HG03045 (cell line): Measurements from ENCODE around the gene LDB3.

Source experiments
- ATAC-seq: cut with Tn5 transposase; IDR thresholded peaks from one replicate; pipeline ENCODE4 v1.9.1; 2021; ENCODE audit warnings: mild to moderate bottlenecking, moderate library complexity; ENCODE audit not compliant: unreplicated experiment

Gene LDB3

DNA sequence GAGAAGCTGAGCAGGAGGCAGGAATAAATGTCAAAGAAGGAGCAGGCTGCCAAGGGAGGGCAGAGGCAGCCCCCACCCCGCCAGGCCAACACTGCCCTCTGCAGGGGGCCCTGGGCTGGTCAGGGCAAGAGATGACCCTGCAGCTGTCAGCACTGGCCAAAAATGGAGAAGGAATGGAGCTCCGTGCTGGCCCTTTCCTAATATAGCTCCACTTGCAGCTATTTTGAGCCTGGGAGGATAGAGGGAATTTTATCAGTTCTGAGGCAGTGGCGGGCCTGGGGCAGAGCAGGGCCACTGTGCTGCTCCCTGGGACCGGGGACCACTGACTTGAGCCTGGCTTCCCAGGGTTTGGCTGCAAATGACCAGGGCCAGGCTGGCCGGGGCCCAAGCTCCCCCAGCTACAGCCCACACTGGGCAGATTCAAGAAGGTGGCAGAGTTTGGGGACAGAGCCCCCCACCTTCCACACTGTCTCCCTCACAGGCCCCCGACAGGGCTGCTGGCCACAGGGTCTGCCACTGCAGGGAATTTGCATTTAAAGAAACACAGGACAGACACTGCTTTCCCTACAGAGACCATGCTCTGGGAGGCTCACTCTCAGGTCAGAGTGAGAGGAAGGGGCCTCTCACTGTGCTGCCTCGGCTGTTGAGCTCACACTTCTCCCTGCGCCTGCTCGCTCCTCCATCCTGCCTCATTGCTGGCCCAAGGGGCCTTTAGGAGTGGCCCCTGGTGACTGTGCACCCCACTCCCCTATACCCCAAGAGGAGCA, 16.2 kb downstream of the LDB3 start:
- no peak for ATAC-seq

DNA sequence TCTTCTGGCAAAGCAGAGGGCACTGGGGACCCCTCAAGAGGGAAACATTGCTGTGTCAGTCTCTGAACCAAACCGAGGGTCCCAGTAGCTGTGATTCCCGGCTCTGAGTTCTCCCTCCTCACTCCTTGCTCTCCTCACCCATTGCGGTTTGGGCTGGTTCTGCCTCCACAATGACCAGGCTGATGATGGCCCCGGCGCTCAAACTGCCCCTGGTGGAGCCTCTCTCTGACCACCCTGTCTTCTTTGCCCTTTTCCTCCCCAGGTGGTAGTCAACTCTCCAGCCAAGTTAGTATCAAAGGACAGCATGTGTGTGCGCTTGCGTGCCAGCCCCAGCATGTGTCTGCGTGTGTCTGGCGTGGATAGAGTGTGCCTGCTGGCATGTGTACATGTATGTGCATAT, 17.1 kb downstream of the LDB3 start:
- no peak for ATAC-seq

DNA sequence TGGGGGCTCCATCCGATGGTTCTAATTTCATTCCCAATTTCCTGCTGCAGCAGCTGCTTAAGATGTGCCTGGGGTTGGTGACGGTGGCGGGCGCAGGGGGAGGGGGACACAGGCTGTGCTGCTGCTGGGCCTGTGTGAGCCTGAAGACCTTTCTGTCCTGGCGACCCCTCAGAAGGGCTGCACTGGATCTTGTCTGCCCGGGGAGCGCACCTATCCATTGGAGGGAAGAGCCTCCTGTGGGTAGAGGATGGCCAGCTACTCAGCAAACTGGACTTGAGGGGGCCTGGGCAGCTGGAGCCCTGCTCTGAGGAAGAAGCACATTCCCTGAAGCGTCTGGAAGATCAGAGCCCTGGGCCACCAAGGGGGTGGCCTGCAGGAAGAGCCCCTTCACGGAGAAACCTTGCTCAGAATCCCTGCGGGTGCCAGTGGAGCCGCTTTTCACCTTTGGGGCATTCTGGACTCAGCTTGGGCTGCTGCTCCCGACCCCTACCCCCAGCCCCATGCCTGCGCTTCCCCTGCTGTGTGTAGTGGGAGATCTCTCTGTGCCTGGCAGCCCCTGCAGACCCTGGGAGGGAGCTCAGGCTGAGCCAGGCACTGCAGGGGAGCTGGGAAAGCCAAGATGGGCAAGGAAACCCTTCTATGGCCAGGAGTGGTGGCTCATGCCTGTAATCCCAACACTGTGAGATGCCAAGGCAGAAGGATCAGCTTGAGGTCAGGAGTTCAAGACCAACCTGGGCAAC, 17.8 kb downstream of the LDB3 start:
- ATAC-seq: no peak

DNA sequence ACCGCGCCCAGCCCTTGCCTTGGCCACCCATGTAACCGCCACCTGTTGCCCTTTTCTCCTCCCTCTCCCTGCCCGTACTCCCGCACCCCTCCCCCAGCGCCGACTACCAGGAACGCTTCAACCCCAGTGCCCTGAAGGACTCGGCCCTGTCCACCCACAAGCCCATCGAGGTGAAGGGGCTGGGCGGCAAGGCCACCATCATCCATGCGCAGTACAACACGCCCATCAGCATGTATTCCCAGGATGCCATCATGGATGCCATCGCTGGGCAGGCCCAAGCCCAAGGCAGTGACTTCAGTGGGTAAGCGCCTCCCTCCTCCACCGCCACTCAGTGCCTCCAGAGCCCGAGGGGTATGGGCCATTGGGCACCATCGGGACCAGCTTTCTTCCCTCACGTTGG, 18.7 kb downstream of the LDB3 start:
- ATAC-seq: no peak

DNA sequence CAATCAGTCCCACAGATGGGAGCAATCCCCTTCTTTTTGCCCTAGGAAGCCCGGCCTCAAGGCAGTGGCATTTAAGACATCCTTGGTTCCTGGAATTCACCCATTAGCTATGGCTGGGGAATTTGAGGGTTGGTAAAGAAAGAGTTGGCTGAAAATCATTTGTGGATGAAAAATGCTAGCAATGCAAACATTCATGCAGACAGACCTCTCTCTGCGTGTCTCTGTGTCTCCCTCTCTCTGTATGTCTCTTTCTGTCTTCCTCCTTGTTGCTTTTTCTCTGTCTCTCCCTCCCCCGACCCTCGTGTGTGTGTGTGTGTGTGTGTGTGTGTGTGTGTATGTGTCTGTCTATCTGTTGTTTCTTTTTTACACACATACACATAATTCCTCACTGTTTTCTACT, 19.4 kb downstream of the LDB3 start:
- no peak for ATAC-seq

DNA sequence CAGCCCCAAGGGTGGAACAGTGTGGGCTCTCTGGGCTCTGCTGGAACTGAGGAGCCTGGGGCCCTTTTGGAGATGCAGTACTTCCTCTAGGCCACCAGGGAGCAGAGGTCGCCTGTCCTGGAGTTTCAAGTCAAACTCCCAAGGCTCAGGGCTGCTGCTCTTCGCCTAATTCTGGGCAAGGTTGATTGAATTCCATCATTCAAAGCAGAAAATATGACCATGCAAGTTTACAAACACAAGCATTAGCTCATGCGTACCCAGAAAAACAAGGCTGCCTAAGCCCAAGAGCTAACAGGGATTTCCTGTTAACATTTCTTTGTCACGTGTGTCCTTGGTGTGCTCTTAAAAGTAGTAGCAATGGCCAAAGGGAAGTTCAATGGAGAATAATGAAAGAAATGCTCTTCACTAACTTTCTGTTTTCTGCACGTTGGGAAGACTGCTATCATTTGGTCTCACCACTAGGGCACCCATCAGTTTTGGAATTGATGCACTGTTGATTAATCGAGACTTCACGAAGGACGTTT, 20.1 kb downstream of the LDB3 start:
- ATAC-seq: peak; percentile 61

DNA sequence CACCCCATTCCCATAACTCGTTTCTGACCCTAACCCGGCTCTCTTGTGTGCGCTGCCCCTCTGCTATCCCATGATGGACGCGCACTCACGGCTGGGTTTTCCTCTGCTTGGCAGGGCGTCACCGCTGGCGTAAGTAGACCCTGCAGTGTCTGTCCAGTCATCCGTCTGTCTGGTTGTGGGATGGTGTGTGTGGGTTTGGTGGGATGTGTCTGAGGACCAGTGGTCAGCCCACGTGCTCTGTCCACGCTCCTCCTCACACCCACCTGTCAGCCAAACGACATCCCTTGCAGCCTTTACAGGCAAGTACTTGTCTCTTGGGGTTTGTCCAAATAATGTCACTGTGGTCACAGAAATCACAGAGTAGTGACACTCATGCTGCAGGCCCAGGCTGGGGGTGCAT, 20.8 kb downstream of the LDB3 start:
- ATAC-seq: no peak

DNA sequence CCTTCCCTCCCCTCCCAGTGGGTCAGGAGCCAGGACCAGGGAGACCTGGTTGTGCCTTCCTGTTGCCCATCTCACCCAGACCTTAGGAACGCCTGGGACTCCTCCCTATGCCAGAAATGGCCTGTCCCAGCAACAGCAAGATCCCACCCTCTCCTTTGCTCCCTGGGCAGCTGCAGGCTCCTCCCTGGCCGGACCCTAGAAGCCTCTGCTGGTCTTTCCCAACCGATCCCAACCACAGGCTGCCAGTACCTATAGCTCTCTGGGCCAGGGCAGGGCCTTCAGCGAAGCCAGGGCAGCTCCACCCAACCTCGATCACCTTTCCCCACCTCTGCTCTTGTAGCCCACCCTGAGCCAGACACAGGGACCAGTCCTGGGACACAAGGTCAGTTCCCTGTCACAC, 21.9 kb downstream of the LDB3 start:
- no peak for ATAC-seq

DNA sequence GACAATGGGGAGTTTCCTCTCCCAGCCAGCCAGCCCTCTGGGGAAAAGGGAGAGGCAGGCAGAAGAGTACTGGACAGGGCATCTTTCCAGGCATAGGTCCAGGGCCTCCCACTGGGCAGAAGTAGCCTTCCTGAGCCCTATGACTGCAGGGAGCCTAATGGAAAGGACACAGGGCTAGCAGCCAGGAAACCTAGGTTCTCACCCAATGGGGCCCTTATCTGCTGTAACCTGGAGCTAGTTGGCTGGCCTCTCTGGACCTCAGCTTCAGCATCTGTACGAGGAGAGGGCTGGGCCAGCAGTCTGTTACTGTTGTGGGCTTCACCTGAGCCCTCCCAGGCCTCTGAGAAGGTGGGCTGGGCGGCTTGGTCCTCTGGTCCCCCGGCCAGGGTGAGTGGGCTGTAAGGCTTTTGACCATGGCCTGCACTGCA, 22.4 kb downstream of the LDB3 start:
- ATAC-seq: no peak

DNA sequence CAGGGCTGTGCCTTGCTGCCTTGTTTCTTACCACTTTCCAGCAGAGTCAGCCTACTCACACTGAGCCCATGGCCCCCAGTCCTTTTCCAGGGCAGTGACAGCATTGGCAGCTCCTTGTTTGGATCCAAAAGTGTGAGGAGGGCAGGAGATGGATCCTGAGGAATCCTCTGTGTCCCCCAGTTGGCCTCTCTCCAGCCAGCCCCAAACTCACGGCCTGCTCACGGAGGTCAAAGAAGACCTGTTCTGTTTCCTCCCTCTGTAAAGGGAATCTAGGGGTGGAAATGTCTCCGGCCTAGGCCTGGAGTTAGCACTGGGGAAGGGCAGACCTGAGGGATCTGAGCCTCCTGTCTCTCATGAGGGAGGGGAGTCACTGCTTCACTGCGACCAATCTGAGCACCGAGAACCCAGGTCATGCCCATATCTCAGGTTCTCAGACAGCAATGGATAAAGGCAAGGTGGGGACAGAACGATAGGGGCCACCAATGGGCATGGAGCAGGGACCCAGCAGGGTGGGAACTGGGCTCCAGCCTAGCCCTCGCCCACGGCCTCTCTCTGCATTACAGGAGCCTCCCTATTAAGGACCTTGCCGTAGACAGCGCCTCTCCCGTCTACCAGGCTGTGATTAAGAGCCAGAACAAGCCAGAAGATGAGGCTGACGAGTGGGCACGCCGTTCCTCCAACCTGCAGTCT, 23.2 kb downstream of the LDB3 start:
- no peak for ATAC-seq

DNA sequence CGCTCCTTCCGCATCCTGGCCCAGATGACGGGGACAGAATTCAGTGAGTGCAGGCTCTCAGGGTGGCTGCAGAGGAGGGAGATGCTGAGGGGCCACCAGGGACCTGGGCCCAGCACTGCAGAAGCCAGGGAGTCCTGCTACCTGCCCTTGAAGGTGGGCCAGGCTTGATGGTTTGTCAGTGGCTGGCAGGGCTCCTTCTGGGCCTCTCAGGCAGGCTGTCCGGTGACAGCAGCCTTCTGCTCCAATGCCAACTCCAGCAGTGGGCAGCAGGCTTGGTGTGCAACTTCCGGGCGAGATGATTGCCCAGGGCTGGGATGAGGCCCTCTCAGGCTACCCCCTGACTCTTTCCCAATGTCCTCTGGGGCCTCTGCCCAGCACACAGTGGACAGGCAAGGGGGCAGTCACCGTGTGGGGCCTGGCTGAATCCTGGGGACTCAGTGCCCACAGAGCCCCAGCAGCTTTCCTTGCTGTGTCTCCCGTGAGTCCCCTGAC, 23.8 kb downstream of the LDB3 start:
- no peak for ATAC-seq

DNA sequence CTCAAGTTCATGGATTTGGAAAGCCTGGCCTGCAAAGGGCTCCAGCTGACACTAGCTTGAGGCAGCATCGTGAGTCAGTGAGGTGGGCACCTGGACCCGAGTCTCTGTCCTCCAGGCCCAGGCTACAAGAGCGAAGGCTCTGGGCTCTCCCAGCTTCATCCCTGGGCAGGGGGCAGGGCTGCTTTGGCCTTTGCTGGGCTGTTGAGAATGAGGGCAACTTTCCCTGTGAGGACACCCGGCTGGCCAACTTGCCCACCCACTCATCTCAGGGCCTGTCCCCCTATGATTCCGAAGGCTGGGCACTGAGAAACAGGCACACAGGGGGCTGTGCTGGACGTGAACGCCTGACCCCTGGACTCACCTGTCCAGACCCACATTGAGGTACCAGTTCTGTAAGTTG, 24.4 kb downstream of the LDB3 start:
- ATAC-seq: no peak

DNA sequence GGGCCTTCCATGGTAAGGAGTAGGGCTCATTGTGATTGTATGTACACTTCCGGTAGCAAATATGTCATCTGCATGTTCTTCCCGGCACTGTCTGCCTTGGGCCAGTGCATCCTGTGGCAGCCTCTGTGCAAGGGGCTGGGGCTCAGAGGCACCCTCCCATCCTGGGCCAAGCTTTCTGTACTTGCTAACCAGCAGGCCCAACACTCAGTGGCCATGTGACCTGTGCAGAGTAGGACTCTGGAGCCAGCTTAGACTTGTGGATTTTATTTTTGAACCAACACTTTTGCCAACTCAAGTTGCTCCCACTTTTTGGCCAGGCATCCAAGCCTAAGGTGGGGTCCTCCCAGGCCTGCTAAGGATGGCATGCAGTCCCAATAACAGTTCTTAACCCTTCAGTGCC, 25.0 kb downstream of the LDB3 start:
- ATAC-seq: no peak

DNA sequence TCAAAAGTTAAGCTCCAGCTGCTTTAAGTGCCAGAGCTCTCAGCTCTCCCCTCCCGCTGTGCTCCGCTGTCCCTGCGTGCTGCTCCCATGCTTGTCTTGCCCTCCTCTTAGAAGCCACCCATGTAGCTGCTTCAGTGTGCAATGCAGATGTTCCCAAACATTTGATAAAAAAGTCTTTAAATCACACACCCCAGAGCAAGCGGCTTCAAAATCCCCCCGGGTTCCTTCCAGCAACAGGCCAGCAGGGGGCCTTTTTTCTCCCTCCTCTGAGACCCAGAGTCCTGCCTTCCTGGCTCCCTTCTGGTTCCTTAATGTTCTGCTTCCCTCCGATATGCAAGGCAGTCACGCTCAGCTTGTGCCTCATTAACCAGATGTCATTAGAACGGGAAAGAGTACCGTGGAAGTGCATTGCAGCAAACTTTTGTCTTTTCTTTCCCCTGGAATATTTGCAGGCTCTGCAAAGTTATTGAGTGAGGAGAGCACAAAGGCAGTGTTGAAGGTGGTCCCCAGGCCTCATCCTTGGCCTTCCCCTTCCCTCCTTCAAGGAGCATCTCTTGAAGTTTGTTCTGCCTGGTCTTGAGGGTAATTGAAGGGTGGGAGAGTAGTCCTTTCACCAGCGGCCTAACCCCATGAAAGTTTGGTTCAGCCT, 25.5 kb downstream of the LDB3 start:
- no peak for ATAC-seq

DNA sequence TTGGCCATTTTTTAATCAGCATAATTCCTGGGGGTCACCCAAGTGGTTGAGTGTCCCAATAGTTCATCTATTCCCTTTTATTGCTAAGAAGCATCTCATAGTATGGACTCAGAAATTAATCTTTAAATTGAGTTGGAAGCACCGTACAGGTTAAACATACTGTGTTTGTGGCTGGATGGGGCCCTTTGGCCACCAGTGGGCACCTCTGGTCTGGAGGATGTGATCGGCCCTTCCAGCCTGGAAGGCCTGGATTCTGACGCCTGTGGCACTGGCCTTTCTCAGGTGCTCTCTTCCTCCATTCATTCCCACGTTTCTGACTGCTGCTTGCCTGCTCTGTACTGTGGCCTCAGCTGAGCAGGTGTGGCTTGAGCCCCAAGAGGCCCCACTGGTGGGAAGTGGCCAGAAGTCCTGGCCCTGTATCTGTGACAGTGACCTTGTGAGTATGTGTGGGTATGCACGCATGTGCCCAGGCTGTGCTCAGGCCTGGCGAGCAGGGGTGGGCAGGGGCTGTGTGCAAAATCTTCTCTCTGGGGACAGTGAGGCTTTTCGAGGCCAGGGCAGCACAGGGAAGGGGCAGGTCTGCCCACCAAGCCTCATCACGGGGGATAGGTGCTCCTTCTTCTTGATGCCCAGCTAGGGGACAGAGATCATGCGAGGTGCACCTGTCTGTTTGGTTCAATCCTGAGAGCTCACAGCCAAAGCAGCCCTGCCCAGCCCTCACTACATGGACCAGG, 30.1 kb downstream of the LDB3 start:
- no peak for ATAC-seq

DNA sequence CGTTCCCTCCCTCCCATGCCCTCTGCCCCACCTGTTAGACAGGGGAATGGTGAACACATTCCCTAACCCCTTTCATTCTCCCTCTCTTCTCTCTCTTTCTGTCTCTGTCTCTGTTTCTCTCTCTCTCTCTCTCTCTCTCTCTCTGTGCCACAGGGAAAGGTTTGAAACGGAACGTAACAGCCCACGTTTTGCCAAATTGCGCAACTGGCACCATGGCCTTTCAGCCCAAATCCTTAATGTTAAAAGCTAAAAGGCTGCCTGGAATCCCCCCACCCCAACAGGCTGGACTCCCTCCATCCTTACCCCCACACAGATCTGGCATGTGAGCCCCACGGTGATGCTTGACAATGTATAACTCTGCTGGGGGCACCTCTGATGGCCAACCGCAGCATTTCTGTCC, 30.8 kb downstream of the LDB3 start:
- ATAC-seq: no peak

DNA sequence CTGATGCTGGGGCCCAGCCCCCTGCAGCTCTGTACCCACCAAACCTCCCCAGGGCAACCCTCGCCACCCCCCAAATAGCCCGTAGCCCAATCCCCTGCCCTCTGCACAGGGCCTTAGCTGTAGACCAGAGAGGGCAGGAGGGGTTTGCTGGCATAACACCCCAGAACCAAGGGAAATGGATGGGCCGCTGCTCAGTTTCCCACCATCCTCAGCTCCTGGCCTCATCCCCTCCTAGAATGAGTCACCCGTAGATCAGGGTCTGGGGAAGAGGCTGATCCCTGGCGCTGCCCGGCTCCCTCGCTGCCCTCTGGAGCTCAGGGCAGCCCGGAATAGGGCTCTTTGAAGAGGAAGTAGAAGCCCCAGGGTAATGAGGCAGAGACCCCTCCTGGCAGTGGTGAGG, 31.2 kb downstream of the LDB3 start:
- no peak for ATAC-seq

DNA sequence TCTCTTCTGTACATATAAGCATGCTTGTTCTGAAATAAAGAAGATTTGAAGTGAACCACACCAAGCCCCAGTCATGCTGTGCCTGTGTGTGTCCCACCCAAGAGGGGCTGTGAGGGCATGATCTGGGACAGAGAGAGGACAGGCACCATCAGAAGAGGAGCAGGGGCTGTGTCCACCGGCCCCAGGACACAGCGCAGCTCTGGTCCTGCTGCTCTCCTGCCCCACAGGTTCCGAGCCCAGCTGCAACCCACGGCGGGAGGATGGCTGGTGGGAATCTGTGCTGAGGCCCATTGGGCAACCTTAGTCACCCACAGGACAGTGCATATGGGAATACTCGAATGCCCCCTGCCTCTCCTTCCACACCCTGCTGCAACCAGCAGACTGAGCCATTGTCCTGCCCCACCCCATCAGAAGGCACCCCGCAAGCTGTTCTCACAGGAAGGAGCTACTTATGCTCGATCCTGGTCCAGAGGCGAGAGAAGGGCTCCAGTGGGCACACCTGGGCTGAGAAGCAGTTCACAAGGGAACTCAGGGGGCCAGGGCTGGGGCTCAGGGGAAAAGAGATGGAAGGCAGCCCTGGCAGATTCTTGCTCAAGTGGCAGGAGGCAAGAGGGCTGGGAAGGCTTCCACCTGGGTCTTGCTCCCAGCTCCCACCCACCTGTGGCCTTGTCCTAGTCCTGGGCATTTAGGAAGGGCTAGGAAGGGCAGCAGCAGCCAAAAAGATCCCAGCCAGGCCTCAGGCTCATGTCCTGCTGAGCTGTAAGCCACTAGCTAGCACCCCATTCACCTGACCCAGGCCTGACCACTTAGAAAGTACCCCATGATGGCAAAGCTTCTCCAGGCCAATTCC, 31.9 kb downstream of the LDB3 start:
- no peak for ATAC-seq

DNA sequence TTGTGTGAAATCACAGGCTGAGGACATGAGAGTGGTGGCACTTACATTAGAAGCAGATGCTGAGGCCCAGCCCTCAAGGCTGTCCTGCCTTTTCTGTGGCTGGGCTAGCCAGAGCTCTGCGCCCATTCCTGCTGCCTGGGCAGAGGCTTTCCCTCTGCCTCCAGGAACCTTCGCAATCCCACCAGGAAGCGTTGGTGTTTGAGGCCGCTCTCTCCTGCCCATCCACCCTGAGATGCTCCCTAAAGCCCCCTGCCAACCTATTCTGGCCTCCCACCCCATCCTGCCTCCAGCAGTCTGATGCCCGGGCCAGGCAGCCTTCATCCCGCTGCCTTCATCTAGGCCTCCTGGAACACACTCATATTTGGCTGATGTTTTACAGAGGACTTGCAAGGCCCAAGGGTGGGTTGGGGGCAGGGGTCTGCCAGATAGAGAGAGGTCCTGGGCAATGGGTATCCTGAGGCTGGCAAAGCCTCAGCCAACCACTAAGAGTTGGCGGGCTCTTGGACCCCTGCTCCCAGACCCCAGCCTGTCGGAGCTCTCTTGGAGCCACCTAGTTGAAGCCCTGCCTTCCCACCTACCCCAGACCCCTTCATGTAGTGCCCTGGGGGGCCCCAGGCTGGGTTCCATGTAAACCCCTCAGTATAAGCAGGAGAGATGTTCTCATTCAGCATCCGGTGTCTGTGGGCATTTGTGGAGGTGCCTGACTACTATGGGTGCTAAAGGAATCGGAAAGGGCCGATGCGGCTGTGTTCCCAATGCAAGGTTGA, 32.7 kb downstream of the LDB3 start:
- ATAC-seq: no peak
